Loucy (cell line): ENCODE measurements around the gene TOR4A.

Source experiments
- CTCF ChIP-seq: fragments of 200-600 bp; sonication (generic); conservative IDR thresholded peaks from 2 replicates; pipeline ENCODE4 v1.5.1; 2014; ENCODE audit warnings: mild to moderate bottlenecking, antibody characterized with exemption, low read length
- EZH2phosphoT487 ChIP-seq: fragments of 200-600 bp; IDR thresholded peaks from 2 replicates; pipeline ENCODE4 v1.6.1; 2018; ENCODE audit warnings: antibody characterized with exemption, mild to moderate bottlenecking, moderate library complexity, borderline replicate concordance

- TF ChIP-seq CTCF (no peak), EZH2phosphoT487 (no peak)
Observed at GRCh38 chr9:137231372-137232039, 46.0 kb upstream of the TOR4A start.
